Cardiac muscle cell (in vitro differentiated cells and primary cell): ENCODE measurements around the gene NOVA2. TPM values are rescaled to one million over a fixed set of nuclear protein-coding genes. Genes with fewer than 3 reads are reported as not detected.

Experiments used
- DNase-seq, 2 donors: peaks; one replicate each; pipeline versions ENCODE4 v3.0.0 to v3.0.0-alpha.2; 2010 to 2017; ENCODE audit warnings: low read depth in 1 of 2, low spot score in 1 of 2
- H3K27ac ChIP-seq: fragments of 200-600 bp; sonication (generic); 2 replicates; pipeline ENCODE4 v1.5.1; 2016
- H3K27me3 ChIP-seq: fragments of 200-600 bp; sonication (generic); 2 replicates; pipeline ENCODE4 v1.6.0; 2016; ENCODE audit warnings: control low read depth
- H3K36me3 ChIP-seq: fragments of 200-600 bp; sonication (generic); 2 replicates; pipeline ENCODE4 v1.5.1; 2016; ENCODE audit warnings: control low read depth
- H3K4me1 ChIP-seq: fragments of 200-600 bp; sonication (generic); 2 replicates; pipeline ENCODE4 v1.8.1; 2017; ENCODE audit warnings: low read depth, mild to moderate bottlenecking, mixed run types
- H3K4me3 ChIP-seq: fragments of 200-600 bp; sonication (generic); 2 replicates; pipeline ENCODE4 v1.5.1; 2016; ENCODE audit warnings: mild to moderate bottlenecking
- H3K9me3 ChIP-seq: fragments of 200-600 bp; sonication (generic); 2 replicates; pipeline ENCODE4 v1.5.1; 2017; ENCODE audit warnings: low read depth, mild to moderate bottlenecking, control low read depth
- CTCF ChIP-seq: IDR thresholded peaks from 2 replicates; pipeline ENCODE4 v1.5.1; 2012; ENCODE audit warnings: low read depth, mild to moderate bottlenecking, low read length
- polyA plus RNA-seq: library from polyadenylated mRNA; unstranded; fragments of >200 nt; fragmentation: Nextera tagmentation; extraction: Ambion mirVana; gene quantifications from 2 replicates; pipeline ENCODE4 v1.2.1, GENCODE V29; 2016
- total RNA-seq: library from RNA; depleted of rRNA; stranded (reverse); fragments of >200 nt; gene quantifications from 2 replicates; pipeline ENCODE4 v1.2.3, GENCODE V29; 2016

NOVA2 gene
- total and polyA plus RNA-seq, 2 experiments from 2014 or later = 0.17 to 0.71 TPM

DNA sequence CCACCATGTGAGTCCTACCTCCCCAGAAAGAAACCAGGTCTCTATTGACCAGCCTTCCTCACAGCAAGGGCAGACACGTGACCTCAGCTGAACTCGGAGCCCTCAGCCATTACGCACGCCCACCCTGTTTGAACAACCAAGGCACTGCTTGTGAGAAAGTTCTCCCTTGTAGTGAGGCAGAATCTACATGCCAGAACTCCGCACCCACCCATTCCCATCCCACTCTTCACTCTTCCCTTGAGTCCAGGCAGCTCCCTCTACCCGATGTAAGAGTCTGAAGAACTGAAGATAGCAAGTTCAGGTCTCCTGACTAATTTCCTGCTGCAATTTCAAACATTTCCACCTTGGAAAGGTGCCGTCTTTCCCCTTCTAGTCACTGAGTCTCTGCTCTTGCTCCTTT, 6.4 kb downstream of the NOVA2 start:
- H3K9me3 ChIP-seq = no peaks in the 10 kb centered on the region
- no peaks in the 10 kb centered on the region for H3K4me1 ChIP-seq
- H3K27ac ChIP-seq = no peak overlapping the region
- H3K36me3 ChIP-seq = no peaks in the 10 kb centered on the region
- peaks cover 22% of the 10 kb centered on the region for H3K27me3 ChIP-seq
- H3K4me3 ChIP-seq = no peak overlapping the region
- no peak for TF ChIP-seq CTCF
- no peak for DNase-seq

GRCh38 chr19:45962021-45962420, 11.6 kb downstream of the NOVA2 start:
- Histone ChIP-seq H3K27me3 (peaks cover 15% of the 10 kb centered on the region), H3K4me1 (no peaks in the 10 kb centered on the region), H3K27ac (no peak overlapping the region), H3K9me3 (no peaks in the 10 kb centered on the region), H3K4me3 (no peak overlapping the region), H3K36me3 (no peaks in the 10 kb centered on the region)
- no peak for DNase-seq
- TF ChIP-seq CTCF = no peak

DNA sequence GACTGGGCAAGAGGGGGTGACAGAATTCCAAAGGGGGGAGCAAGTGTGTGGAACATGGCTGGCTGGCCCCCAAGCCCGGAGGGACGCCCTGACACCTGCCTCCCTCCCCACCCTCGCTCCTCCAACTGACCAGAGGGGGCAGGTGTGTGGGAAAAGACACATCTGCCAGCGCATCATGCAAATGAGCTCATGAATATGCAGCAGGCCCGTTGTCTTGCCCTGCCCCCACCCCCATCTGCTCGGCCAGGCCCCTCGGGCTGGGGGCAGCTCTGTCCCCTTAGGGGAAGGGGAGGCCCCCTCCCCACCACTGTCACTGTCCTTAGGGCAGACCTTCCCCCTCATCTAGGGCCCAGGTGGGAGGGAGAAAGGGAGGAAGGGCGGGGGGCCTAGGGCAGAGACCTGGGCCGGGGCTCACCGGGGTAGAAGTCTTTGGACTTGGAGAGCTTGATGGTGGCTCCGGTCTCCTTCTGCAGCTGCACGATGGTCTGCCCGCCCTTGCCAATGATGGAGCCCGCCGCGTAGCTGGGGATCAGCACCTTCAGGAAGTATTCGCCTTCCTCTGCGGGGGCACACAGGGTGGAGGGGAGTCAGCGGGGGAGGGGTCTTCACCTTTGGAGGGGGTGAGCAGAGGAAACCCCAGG, 12.9 kb downstream of the NOVA2 start:
- H3K27me3 ChIP-seq = peaks cover 15% of the 10 kb centered on the region
- H3K9me3 ChIP-seq = no peaks in the 10 kb centered on the region
- no peaks in the 10 kb centered on the region for H3K4me1 ChIP-seq
- no peaks in the 10 kb centered on the region for H3K36me3 ChIP-seq
- H3K27ac ChIP-seq = no peak overlapping the region
- no peak for TF ChIP-seq CTCF
- H3K4me3 ChIP-seq = no peak overlapping the region
- DNase-seq = no peak

DNA sequence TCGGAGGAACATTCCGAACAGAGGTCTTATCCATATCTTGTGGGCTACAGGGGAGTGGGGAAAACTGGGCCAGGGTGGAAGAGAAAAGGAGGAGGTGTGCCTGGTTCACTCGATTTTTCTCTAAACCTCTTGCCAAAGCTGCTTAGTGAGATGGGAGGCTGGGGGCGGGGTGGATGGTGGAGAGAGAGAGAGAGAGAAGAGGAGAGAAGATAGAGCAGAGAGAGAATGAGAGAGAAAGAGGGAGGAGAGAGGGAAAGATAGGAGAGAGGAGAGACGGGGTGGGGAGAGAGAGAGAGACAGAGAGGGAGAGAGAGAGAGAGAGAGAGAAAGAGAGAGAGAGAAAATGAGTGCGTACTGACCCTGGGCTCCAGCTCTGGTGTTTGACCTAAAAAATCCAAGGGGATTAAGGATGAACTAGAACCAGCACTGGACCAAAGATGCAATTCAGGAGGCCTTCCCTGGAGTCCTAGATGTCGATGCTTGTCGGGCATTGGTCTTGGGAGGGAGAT, 14.1 kb downstream of the NOVA2 start:
- Histone ChIP-seq H3K4me1 (no peaks in the 10 kb centered on the region), H3K27ac (no peak overlapping the region), H3K27me3 (peaks cover 15% of the 10 kb centered on the region), H3K36me3 (no peaks in the 10 kb centered on the region), H3K4me3 (no peak overlapping the region), H3K9me3 (no peaks in the 10 kb centered on the region)
- DNase-seq = no peak
- no peak for TF ChIP-seq CTCF

GRCh38 chr19:45958769-45959516, 14.7 kb downstream of the NOVA2 start:
- Histone ChIP-seq H3K36me3 (no peaks in the 10 kb centered on the region), H3K27me3 (peaks cover 15% of the 10 kb centered on the region), H3K27ac (no peak overlapping the region), H3K9me3 (no peaks in the 10 kb centered on the region), H3K4me3 (no peak overlapping the region), H3K4me1 (no peaks in the 10 kb centered on the region)
- peak in 1 of 2 donors; percentile 35 for DNase-seq
- no peak for TF ChIP-seq CTCF
